GM21360 (cell line): ENCODE results near the gene LRIT2.

Experiments
- ATAC-seq: cut with Tn5 transposase; IDR thresholded peaks from one replicate; pipeline ENCODE4 v1.9.1; 2021; ENCODE audit warnings: mild to moderate bottlenecking, moderate library complexity; ENCODE audit not compliant: unreplicated experiment

Gene LRIT2

GRCh38 chr10:84243759-84244158, 18.4 kb upstream of the LRIT2 start:
- no peak for ATAC-seq

DNA sequence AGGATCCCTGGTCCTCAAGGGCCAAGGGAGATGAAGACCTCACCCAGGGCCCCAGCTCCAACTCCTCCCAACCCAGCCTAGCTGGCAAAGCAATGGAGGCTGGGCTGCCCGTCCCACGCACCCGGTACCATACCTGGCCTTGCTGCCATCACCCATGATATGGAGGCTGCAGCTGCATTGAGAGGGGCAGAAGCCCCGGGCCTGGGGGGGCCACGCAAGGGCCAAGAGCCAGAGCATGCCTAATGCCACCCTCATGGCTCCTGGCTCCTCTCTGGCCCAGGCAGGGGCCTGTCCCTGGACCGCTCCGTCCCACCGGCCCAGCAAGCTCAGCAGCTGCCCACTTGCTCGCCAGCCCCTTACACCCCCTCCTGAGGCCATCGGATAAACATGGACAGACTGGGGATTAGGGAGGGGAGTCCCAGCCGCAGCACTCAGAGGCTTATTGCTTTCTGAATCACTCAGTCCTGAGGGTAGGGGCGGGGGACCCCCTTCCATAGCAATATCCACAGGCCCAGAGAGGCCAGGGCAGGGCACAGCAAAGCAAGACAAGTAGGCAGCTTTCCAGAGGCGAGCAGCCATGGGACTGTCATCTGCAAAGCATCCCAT, 15.9 kb upstream of the LRIT2 start, which contains the start of gene LRIT1:
Gene LRIT1 (minus strand): TSS at position 362 of the 606 bp plus-strand sequence. CDS start 107 bp downstream, at position 255.
- no peak for ATAC-seq

DNA sequence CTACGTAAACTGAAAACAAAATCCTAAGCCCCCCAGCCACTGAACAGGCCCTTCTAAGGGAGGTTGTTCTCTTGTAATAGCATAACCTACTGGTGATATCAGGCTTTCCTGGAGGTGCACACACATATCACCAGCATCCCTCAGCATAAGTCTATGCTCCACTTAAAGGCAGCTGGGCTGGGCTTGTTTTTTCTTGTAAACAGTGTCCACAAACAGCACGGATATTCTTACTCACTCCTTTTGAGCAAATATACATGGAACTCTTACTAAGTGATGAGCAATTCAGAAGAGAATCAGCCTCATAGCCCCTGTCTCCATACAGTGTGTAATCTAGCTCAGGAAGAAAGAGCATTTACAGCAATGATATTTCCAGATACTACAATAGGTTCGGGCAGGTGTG, 13.6 kb upstream of the LRIT2 start:
- no peak for ATAC-seq

DNA sequence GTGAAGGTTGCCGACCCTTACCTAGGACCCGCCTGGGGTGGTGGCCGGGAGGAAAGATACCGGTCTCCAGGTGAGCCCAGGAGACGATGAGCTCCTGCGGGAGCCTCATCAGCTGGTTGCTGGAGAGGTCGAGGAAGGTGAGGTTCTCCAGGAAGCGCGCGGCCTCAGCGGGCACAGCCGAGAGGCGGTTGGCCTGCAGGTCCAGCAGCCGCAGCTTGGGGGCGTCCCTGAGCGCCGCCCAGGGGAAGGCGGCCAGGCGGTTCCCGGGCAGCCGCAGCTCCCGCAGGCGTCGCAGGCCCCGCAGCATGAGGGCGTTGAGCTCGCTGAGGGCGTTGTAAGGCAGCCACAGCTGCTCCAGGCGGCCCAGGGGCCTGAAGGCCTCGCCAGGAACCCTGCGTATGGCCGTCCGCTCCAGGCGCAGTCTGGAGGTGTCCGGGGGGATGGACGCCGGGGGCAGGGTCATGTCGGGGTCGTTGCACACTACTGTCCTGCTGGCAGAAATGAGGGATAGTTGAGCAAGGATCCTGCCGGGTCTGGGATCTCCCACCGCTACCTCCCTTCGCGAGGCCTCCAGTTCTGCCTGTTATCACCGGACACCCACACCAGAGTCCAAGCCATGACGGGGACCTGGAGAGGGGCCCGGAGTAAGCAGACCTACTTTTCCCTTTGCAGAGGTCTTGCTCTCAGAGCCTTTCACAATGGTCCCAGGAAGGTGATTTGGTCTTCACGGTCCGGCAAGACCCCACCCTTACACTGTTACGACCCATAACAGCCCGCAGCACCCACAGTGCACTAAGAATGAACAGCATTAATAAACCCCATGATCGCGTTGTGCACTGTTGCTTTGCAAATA, 12.1 kb upstream of the LRIT2 start:
- no peak for ATAC-seq

- no peak for ATAC-seq
Observed at GRCh38 chr10:84236807-84237198, 11.5 kb upstream of the LRIT2 start.

DNA sequence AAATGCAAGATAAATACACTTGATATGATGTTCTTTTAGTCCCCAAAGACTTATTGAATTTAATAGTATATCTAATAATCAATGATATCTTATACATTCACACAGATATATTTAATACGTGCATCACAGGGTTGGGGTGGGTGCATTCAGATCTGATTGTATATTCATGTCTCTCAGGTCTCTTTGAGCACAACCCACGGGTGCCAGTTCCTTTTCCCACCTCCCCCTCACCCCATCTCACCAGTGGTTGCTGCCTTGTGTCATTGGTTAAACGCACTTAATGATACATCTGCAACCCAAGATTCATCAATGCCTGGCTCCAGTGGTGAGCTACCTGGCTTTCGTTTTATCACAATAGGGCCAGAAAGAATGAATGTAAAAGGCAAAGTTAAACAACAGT, 9.8 kb upstream of the LRIT2 start:
- no peak for ATAC-seq

DNA sequence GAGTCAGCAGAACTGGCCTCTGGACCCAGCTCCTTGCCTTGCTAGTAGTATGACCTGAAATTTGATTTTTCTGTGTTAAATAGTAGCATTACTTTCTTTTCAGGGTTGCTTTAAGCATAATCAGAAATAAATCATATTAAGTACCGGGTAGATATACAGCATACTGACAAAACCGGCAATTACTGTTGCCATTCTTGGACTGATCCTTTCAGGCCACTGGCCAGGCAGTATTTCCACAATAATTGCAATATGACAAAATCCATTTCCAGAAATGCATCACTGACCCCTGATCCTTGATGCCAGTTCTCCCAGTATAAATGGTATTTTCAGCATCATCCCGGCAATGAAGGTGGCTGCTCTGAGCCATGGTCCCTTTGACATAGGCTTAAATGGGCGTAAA, 9.1 kb upstream of the LRIT2 start:
- ATAC-seq, result no peak

GRCh38 chr10:84233940-84234339, 8.6 kb upstream of the LRIT2 start:
- ATAC-seq, result no peak

GRCh38 chr10:84232376-84232775, 7.0 kb upstream of the LRIT2 start:
- no peak for ATAC-seq

GRCh38 chr10:84230359-84230758, 5.0 kb upstream of the LRIT2 start:
- ATAC-seq, result no peak

GRCh38 chr10:84227810-84228209, 2.5 kb upstream of the LRIT2 start:
- no peak for ATAC-seq

DNA sequence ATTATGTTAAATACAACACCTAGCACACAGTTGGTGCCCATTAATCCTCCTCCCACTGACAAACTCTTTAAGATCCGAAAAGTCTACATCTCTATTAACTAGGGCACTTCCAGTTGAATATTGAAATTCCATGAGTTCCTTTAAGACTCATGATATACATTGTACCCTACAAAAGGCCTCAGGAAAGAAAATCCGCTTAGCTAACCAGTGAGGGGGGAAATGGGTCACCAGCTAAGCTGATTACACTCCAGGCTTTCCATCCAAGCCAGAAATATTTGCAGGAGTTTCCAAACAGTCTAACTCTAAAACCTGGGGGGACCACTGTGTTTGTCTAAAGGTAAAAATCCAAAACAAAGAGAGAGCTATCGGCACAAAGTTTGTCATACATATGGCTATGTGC, 1.3 kb upstream of the LRIT2 start:
- ATAC-seq, result no peak

DNA sequence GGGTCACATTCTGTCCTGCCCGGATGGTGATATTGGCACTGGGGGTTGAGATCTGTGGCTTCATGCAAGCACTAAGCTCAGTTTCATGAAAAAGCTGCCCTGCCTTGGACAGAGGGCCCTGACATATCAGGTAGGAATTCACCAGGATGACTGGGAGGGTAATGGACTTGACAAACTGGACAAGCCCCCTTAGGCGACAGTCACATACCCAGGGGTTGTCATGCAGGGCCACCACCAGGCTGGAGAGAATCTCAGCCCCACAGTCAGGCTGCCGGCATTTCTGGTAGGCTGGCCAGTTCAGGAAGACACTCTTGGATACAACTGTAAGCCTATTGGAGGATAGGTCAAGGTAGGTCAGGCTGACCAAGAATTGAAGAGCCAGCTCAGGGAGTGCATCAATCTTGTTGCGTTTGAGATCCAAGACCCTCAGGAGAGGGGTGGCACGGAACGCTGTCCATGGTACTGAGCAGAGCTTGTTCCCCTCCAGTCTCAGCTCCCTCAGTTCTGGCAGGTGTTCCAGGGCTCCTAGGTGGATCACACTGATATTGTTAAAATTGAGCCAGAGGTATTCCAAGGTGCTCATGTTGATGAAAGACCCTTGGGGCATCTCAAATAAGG, 824 bp downstream of the LRIT2 start:
- ATAC-seq, result no peak

GRCh38 chr10:84221916-84222315, 3.4 kb downstream of the LRIT2 start:
- ATAC-seq, result no peak

- ATAC-seq, result no peak
Observed at GRCh38 chr10:84217746-84218145, 7.6 kb downstream of the LRIT2 start.

DNA sequence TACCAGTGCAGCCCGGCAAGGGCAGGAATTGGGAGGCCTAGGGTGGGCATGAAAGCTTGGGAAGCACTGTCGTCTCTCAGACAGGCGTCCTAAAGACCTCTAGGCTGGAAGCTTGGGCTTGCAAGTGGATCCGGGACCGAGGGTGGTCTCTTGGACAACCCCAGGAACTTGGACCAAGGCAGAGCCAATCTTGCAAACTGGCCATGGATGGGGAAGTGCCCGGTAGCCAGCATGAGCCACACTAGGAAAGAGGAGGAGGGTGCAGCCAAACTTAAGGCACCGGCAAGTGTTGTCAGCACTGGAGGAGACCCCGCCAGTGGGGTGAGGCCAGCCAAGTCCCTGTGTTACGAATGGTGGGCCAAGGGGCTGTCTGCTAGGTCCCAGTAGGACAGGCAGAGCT, 8.5 kb downstream of the LRIT2 start:
- ATAC-seq, result no peak

DNA sequence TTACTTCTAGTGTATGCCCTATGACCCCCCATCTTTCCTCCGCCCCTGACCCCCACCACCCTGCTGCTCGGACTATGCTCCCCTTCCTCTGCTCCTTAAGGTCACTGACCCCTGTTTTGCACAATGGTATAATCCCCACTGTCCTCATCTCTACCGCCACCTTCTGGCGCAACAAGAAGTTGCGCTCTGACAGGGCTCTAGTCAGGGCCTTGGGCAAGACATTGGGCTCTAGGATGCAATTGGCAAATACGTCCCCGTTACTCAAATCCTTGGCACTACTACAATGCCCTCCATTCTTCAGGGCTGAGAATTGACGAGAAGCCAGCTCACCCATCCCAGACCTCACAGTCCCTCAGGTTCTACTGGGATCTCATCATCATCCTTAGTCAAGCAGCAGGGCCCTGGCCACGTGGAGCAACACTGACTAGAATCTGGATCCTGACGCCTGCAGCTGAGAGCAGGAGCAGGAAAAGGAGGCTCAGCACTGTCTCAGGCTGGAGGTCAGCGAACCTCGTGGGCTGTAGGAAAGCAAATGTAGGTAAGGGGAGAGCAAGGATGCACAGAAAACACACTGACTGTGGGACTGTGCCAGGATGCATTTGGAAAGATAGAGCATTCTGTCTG, 10.6 kb downstream of the LRIT2 start:
- peak; percentile 83 for ATAC-seq

DNA sequence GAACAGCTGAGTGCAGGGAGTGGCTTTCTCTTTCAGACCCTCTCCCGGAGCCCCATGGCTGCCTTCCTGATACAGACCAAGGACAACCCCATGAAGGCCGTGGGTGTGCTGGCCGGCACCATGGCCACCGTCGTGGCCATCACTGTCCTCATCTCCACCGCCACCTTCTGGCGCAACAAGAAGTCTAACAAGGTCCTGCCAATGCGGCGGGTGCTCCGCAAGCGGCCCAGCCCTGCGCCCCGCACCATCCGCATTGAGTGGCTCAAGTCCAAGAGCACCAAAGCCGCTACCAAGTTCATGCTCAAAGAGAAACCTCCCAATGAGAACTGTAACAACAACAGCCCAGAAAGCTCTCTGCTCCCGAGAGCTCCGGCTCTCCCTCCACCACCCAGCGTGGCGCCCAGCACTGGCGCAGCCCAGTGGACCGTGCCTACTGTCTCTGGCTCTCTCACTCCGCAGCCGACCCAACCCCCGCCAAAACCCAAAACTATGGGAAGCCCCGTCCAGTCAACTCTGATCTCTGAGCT, 11.2 kb downstream of the LRIT2 start:
- peak; percentile 14 for ATAC-seq

GRCh38 chr10:84213076-84213475, 12.3 kb downstream of the LRIT2 start:
- ATAC-seq, result no peak

- ATAC-seq, result no peak
Observed at GRCh38 chr10:84212014-84212413, 13.3 kb downstream of the LRIT2 start.

- ATAC-seq, result no peak
Observed at GRCh38 chr10:84211566-84211965, 13.8 kb downstream of the LRIT2 start.
